Measurements from ENCODE around the gene VIT.

GRCh38 chr2:36771671-36772070 lies 75.2 kb downstream of the VIT start:
- TF ChIP-seq CTCF (conservative IDR thresholded peaks at IDR 0.05; ENCODE audit: low read depth, low read length) (no peak), EZH2 (IDR thresholded peaks at IDR 0.05; ENCODE audit: low read length, unreplicated experiment) (no peak), EZH2phosphoT487 (IDR thresholded peaks at IDR 0.05; ENCODE audit: borderline replicate concordance, low read length) (no peak)
